ENCODE data around the gene NUMA1. TPM values are rescaled to one million over a fixed set of nuclear protein-coding genes. Genes with fewer than 3 reads are reported as not detected.

NUMA1 gene
- total and polyA plus RNA-seq, 2 experiments from 2014 or later, result 33.2 to 104 TPM

DNA sequence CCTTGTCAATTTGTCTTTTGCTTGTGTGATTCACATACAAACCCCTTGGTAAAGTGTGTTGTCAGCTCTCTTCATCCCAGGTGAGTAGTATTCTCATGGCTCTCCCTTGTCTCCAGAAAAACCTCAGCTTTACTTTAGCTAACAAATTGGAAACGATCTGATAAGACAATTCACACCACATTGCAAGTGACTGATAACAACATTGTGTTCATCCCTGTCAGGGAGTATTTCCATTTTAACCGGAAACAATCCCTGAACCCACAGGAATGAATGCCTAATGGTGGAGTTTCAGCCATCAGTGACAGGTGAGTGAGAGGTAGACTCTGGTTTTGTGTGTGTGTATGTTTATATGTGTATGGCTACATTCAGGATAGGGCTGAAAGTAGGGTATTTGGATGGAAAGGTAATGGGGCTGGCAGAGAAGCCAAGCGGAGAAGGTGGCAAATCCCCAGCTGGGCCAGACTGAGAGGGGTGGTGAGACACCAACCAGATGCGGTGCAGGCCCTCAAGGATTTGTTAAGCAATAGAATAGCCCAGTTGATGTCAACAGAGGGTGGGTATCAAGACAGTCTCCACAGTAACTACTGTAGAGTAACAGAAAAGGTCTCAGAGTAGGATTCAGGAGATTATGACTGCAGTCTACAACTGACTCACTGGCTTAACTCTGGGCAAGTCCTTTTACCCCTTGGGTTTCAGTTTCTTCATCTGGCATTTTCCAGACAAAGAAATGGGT lies 7.9 kb upstream of the NUMA1 start:
- Mint-ChIP-seq H3K36me3 (ENCODE audit: low read depth) (no peaks in the 10 kb centered on the region), H3K27ac (no peak overlapping the region), H3K4me3 (no peak overlapping the region), H3K27me3 (ENCODE audit: insufficient read depth, low read depth, poor library complexity) (no peaks in the 10 kb centered on the region), H3K4me1 (peaks cover 19% of the 10 kb centered on the region), H3K9me3 (no peaks in the 10 kb centered on the region; the same call in 2 of the 3 replicates)
- TF ChIP-seq, protein P1, sequence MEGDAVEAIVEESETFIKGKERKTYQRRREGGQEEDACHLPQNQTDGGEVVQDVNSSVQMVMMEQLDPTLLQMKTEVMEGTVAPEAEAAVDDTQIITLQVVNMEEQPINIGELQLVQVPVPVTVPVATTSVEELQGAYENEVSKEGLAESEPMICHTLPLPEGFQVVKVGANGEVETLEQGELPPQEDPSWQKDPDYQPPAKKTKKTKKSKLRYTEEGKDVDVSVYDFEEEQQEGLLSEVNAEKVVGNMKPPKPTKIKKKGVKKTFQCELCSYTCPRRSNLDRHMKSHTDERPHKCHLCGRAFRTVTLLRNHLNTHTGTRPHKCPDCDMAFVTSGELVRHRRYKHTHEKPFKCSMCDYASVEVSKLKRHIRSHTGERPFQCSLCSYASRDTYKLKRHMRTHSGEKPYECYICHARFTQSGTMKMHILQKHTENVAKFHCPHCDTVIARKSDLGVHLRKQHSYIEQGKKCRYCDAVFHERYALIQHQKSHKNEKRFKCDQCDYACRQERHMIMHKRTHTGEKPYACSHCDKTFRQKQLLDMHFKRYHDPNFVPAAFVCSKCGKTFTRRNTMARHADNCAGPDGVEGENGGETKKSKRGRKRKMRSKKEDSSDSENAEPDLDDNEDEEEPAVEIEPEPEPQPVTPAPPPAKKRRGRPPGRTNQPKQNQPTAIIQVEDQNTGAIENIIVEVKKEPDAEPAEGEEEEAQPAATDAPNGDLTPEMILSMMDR (conservative IDR thresholded peaks at IDR 0.05; ENCODE audit: low read depth in 2 of 2), result no peak
- TF ChIP-seq ETS1 (IDR thresholded peaks at IDR 0.05) (no peak), NANOG (IDR thresholded peaks at IDR 0.05; ENCODE audit: borderline replicate concordance) (no peak), CREB1 (CRISPR knock-in tag; IDR thresholded peaks at IDR 0.05; ENCODE audit: low read depth) (no peak), POLR2AphosphoS5 (IDR thresholded peaks at IDR 0.05; ENCODE audit: low read depth) (no peak), ZNF331 (CRISPR knock-in tag; IDR thresholded peaks at IDR 0.05; ENCODE audit: low read depth) (no peak), EZH2 (IDR thresholded peaks at IDR 0.05; ENCODE audit: low read depth, unreplicated experiment) (no peak), JUNB (IDR thresholded peaks at IDR 0.05; ENCODE audit: unreplicated experiment) (no peak), REST (IDR thresholded peaks at IDR 0.05; ENCODE audit: unreplicated experiment) (no peak), STAT1 (IDR thresholded peaks at IDR 0.05; ENCODE audit: unreplicated experiment) (no peak), ZNF114 (CRISPR knock-in tag; IDR thresholded peaks at IDR 0.05) (no peak), EZH2phosphoT487 (IDR thresholded peaks at IDR 0.05; ENCODE audit: unreplicated experiment) (no peak)
- TF ChIP-seq, protein P2, sequence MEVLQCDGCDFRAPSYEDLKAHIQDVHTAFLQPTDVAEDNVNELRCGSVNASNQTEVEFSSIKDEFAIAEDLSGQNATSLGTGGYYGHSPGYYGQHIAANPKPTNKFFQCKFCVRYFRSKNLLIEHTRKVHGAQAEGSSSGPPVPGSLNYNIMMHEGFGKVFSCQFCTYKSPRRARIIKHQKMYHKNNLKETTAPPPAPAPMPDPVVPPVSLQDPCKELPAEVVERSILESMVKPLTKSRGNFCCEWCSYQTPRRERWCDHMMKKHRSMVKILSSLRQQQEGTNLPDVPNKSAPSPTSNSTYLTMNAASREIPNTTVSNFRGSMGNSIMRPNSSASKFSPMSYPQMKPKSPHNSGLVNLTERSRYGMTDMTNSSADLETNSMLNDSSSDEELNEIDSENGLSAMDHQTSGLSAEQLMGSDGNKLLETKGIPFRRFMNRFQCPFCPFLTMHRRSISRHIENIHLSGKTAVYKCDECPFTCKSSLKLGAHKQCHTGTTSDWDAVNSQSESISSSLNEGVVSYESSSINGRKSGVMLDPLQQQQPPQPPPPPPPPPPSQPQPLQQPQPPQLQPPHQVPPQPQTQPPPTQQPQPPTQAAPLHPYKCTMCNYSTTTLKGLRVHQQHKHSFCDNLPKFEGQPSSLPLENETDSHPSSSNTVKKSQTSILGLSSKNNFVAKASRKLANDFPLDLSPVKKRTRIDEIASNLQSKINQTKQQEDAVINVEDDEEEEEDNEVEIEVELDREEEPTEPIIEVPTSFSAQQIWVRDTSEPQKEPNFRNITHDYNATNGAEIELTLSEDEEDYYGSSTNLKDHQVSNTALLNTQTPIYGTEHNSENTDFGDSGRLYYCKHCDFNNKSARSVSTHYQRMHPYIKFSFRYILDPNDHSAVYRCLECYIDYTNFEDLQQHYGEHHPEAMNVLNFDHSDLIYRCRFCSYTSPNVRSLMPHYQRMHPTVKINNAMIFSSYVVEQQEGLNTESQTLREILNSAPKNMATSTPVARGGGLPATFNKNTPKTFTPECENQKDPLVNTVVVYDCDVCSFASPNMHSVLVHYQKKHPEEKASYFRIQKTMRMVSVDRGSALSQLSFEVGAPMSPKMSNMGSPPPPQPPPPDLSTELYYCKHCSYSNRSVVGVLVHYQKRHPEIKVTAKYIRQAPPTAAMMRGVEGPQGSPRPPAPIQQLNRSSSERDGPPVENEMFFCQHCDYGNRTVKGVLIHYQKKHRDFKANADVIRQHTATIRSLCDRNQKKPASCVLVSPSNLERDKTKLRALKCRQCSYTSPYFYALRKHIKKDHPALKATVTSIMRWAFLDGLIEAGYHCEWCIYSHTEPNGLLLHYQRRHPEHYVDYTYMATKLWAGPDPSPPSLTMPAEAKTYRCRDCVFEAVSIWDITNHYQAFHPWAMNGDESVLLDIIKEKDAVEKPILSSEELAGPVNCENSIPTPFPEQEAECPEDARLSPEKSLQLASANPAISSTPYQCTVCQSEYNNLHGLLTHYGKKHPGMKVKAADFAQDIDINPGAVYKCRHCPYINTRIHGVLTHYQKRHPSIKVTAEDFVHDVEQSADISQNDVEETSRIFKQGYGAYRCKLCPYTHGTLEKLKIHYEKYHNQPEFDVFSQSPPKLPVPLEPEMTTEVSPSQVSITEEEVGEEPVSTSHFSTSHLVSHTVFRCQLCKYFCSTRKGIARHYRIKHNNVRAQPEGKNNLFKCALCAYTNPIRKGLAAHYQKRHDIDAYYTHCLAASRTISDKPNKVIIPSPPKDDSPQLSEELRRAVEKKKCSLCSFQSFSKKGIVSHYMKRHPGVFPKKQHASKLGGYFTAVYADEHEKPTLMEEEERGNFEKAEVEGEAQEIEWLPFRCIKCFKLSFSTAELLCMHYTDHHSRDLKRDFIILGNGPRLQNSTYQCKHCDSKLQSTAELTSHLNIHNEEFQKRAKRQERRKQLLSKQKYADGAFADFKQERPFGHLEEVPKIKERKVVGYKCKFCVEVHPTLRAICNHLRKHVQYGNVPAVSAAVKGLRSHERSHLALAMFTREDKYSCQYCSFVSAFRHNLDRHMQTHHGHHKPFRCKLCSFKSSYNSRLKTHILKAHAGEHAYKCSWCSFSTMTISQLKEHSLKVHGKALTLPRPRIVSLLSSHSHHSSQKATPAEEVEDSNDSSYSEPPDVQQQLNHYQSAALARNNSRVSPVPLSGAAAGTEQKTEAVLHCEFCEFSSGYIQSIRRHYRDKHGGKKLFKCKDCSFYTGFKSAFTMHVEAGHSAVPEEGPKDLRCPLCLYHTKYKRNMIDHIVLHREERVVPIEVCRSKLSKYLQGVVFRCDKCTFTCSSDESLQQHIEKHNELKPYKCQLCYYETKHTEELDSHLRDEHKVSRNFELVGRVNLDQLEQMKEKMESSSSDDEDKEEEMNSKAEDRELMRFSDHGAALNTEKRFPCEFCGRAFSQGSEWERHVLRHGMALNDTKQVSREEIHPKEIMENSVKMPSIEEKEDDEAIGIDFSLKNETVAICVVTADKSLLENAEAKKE (CRISPR knock-in tag; IDR thresholded peaks at IDR 0.05), result no peak
- Histone ChIP-seq H3F3A (replicated peaks; ENCODE audit: low read depth) (no peaks in the 10 kb centered on the region; the same call in 1 of the 2 replicates), H3K4me1 (ENCODE audit: insufficient read depth) (no peaks in the 10 kb centered on the region), H3K79me2 (replicated peaks; ENCODE audit: insufficient read depth) (no peaks in the 10 kb centered on the region), H3K9me2 (ENCODE audit: insufficient read depth) (no peaks in the 10 kb centered on the region), H4K20me1 (replicated peaks; ENCODE audit: insufficient read depth) (no peaks in the 10 kb centered on the region; the same call in 1 of the 2 replicates), H3K27ac (ENCODE audit: low read depth) (no peak overlapping the region), H3K4me2 (no peak overlapping the region), H3K36me3 (ENCODE audit: insufficient read depth) (no peaks in the 10 kb centered on the region), H2AFZ (no peak overlapping the region), H3K27me3 (ENCODE audit: insufficient read depth) (no peaks in the 10 kb centered on the region), H3K4me3 (no peak overlapping the region)
- DNase-seq (ENCODE audit: low spot score), result no peak
- ATAC-seq, result no peak
